Smooth muscle cell (in vitro differentiated cells): ENCODE data around the gene SNTA1. TPM values are rescaled to one million over a fixed set of nuclear protein-coding genes. Genes with fewer than 3 reads are reported as not detected.

ENCODE experiments used
- DNase-seq: peaks from one replicate; lab custom pipeline; 2025; ENCODE audit not compliant: unreplicated experiment; lab: John Stamatoyannopoulos, UW
- H2AFZ ChIP-seq: fragments of 200-600 bp; sonication (generic); 2 replicates; pipeline ENCODE4 v1.6.0; 2016; ENCODE audit warnings: antibody characterized with exemption, low read depth, mild to moderate bottlenecking
- H3F3A ChIP-seq: fragments of 200-600 bp; sonication (generic); 2 replicates; pipeline ENCODE4 v1.6.0; 2017; ENCODE audit warnings: antibody characterized with exemption, low read depth
- H3K27ac ChIP-seq: fragments of 200-600 bp; sonication (generic); 2 replicates; pipeline ENCODE4 v1.5.1; 2016; ENCODE audit warnings: low read depth, mild to moderate bottlenecking
- H3K27me3 ChIP-seq: fragments of 200-600 bp; sonication (generic); 2 replicates; pipeline ENCODE4 v1.6.1; 2016; ENCODE audit warnings: low read depth, mild to moderate bottlenecking
- H3K36me3 ChIP-seq: fragments of 200-600 bp; sonication (generic); 2 replicates; pipeline ENCODE4 v1.5.1; 2016; ENCODE audit warnings: low read depth
- H3K4me1 ChIP-seq: fragments of 200-600 bp; sonication (generic); 2 replicates; pipeline ENCODE4 v1.5.1; 2016; ENCODE audit warnings: low read depth
- H3K4me2 ChIP-seq: fragments of 200-600 bp; sonication (generic); 2 replicates; pipeline ENCODE4 v1.6.0; 2016; ENCODE audit warnings: mild to moderate bottlenecking
- H3K4me3 ChIP-seq: fragments of 200-600 bp; sonication (generic); 2 replicates; pipeline ENCODE4 v1.5.1; 2016; ENCODE audit warnings: mild to moderate bottlenecking
- H3K79me2 ChIP-seq: fragments of 200-600 bp; sonication (generic); 2 replicates; pipeline ENCODE4 v1.6.0; 2016; ENCODE audit warnings: low read depth, mild to moderate bottlenecking
- H3K9ac ChIP-seq: fragments of 200-600 bp; sonication (generic); 2 replicates; pipeline ENCODE4 v1.6.0; 2016; ENCODE audit warnings: low read depth
- H3K9me3 ChIP-seq: fragments of 200-600 bp; sonication (generic); replicated peaks from 2 replicates; pipeline ENCODE4 v1.5.1; 2016; ENCODE audit warnings: low read depth
- H4K20me1 ChIP-seq: fragments of 200-600 bp; sonication (generic); 2 replicates; pipeline ENCODE4 v1.6.0; 2016; ENCODE audit warnings: low read depth
- WGBS: methylation state at CpG from one replicate; pipeline ENCODE4 v1.1.7; 2016; ENCODE audit warnings: low lambda C conversion rate; 5-methylcytosine and 5-hydroxymethylcytosine counted together
- polyA plus RNA-seq: library from polyadenylated mRNA; unstranded; fragments of >200 nt; fragmentation: Nextera tagmentation; extraction: Ambion mirVana; gene quantifications from 2 replicates; pipeline ENCODE4 v1.2.1, GENCODE V29; 2016
- total RNA-seq: library from RNA; depleted of rRNA; stranded (reverse); fragments of >200 nt; gene quantifications from 2 replicates; pipeline ENCODE4 v1.2.3, GENCODE V29; 2014
- TF ChIP-seq, protein P1 (sequence below): fragments of 200-600 bp; sonication (generic); IDR thresholded peaks from 2 replicates; pipeline ENCODE4 v1.5.1; 2017; ENCODE audit warnings: borderline replicate concordance, mild to moderate bottlenecking, antibody characterized with exemption; ENCODE audit not compliant: insufficient read depth, poor library complexity, severe bottlenecking

SNTA1 gene
- total and polyA plus RNA-seq, 2 experiments from 2014 or later: 39.2 to 58.2 TPM

DNA sequence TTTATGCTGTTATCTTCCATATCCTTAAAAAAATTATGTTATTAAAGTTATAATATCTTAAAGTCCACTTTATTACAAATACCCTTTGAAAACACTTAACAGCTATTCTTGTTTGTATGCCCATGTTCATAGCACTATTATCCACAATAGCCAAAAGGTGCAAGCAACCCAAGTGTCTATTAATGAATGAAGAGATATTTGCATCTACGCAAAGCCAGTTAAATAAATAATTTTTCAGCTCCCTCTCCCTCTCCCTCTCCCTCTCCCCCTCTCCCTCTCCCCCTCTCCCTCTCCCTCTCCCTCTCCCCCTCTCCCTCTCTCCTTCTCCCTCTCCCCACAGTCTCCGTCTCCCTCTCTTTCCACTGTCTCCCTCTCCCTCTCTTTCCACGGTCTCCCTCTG is 55.3 kb downstream of the SNTA1 start:
- Histone ChIP-seq H3K79me2 (peaks cover 5% of the 10 kb centered on the region), H3K4me2 (no peak overlapping the region), H3K9me3 (no peaks in the 10 kb centered on the region), H3K27ac (peak overlapping the region; percentile 99), H3K9ac (peak overlapping the region; percentile 93), H3F3A (peaks cover 16% of the 10 kb centered on the region), H3K36me3 (peaks cover 7% of the 10 kb centered on the region), H2AFZ (no peak overlapping the region), H3K4me3 (no peak overlapping the region), H4K20me1 (no peaks in the 10 kb centered on the region), H3K4me1 (peaks cover 4% of the 10 kb centered on the region), H3K27me3 (no peaks in the 10 kb centered on the region)
- DNase-seq: no peak
- TF ChIP-seq, protein P1, sequence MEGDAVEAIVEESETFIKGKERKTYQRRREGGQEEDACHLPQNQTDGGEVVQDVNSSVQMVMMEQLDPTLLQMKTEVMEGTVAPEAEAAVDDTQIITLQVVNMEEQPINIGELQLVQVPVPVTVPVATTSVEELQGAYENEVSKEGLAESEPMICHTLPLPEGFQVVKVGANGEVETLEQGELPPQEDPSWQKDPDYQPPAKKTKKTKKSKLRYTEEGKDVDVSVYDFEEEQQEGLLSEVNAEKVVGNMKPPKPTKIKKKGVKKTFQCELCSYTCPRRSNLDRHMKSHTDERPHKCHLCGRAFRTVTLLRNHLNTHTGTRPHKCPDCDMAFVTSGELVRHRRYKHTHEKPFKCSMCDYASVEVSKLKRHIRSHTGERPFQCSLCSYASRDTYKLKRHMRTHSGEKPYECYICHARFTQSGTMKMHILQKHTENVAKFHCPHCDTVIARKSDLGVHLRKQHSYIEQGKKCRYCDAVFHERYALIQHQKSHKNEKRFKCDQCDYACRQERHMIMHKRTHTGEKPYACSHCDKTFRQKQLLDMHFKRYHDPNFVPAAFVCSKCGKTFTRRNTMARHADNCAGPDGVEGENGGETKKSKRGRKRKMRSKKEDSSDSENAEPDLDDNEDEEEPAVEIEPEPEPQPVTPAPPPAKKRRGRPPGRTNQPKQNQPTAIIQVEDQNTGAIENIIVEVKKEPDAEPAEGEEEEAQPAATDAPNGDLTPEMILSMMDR: no peak
- 100% methylated on average over 2 of the region's 3 CpGs for WGBS

DNA sequence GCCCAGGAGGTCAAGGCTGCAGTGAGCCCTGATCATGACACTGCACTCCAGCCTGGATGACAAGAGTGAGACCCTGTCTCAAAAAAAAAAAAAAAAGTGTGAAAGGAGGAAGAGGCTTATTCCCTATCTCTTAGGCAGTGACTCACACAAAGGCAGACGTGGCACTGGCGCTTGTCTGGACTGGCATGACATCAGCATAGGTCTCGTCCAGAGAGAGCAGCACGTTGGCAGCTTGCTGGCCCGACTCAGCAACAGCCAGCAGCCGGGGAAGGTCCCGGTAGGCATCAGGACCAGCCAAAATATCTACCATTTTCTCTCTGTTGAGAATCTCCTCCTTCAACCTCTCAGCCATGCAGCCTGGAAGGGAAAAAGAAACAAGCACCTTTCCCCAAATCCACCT is 56.4 kb downstream of the SNTA1 start:
- H3K27me3 ChIP-seq: no peaks in the 10 kb centered on the region
- H3K9me3 ChIP-seq: no peaks in the 10 kb centered on the region
- peaks cover 5% of the 10 kb centered on the region for H3K79me2 ChIP-seq
- H3K27ac ChIP-seq: peak overlapping the region; percentile 99
- WGBS: 6% methylated on average over 7 of the region's 7 CpGs
- H3K4me1 ChIP-seq: peaks cover 4% of the 10 kb centered on the region
- H3K36me3 ChIP-seq: peaks cover 4% of the 10 kb centered on the region
- H2AFZ ChIP-seq: no peak overlapping the region
- H4K20me1 ChIP-seq: no peaks in the 10 kb centered on the region
- peak; percentile 22 for DNase-seq
- no peak overlapping the region for H3K4me3 ChIP-seq
- H3K9ac ChIP-seq: peak overlapping the region; percentile 93
- peaks cover 7% of the 10 kb centered on the region for H3F3A ChIP-seq
- peak overlapping the region; percentile 59 for H3K4me2 ChIP-seq
- TF ChIP-seq, protein P1: no peak

DNA sequence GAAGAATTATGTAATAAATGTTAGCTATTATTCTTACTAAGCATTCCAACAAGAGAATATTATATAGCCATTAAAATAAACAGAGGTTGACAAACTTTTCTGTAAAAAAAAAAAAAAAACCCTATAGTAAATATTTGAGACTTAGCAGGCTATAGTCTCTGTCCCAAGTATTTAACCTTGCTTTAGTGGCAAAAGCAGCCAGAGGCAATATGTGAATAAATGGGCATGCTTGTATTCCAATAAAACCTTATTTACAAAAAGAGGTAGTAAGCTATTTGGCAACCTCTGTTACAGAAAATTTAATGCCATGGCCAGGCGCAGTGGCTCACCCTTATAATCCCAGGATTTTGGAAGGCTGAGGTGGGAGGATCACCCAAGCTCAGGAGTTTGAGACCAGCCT is 56.9 kb downstream of the SNTA1 start:
- peak overlapping the region; percentile 99 for H3K27ac ChIP-seq
- peaks cover 4% of the 10 kb centered on the region for H3K4me1 ChIP-seq
- no peaks in the 10 kb centered on the region for H3K27me3 ChIP-seq
- H3K4me3 ChIP-seq: no peak overlapping the region
- peak overlapping the region; percentile 43 for H3K4me2 ChIP-seq
- no peaks in the 10 kb centered on the region for H4K20me1 ChIP-seq
- peaks cover 8% of the 10 kb centered on the region for H3K36me3 ChIP-seq
- 63% methylated on average over 1 of the region's 1 CpG for WGBS
- H3K79me2 ChIP-seq: peaks cover 5% of the 10 kb centered on the region
- peaks cover 4% of the 10 kb centered on the region for H3F3A ChIP-seq
- TF ChIP-seq, protein P1: no peak
- H2AFZ ChIP-seq: no peak overlapping the region
- H3K9ac ChIP-seq: peak overlapping the region; percentile 85
- DNase-seq: no peak
- H3K9me3 ChIP-seq: no peaks in the 10 kb centered on the region

DNA sequence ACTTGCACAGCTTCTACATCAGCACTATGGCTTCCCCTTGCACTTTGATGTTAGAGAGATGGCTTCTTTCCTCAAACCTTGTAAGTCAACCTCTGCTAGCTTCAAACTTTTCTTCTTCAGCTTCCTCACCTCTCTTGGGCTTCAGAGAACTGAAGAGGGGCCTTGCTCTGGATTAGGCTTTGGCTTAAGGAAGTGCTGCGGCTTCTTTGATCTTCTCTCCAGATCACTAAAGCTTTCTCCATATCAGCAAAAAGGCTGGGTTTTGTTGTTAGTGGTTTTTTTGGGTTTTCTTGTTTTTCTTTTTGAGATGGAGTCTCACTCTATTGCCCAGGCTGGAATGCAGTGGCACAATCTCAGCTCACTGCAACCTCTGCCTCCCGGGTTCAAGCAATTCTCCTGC is 66.2 kb downstream of the SNTA1 start:
- H3K4me3 ChIP-seq: no peak overlapping the region
- H3K27me3 ChIP-seq: no peaks in the 10 kb centered on the region
- no peaks in the 10 kb centered on the region for H3K79me2 ChIP-seq
- TF ChIP-seq, protein P1: no peak
- no peaks in the 10 kb centered on the region for H3K9me3 ChIP-seq
- no peak overlapping the region for H3K27ac ChIP-seq
- WGBS: 85% methylated on average over 2 of the region's 2 CpGs
- H3K36me3 ChIP-seq: peaks cover 27% of the 10 kb centered on the region
- no peak for DNase-seq
- H4K20me1 ChIP-seq: no peaks in the 10 kb centered on the region
- no peak overlapping the region for H2AFZ ChIP-seq
- peaks cover 4% of the 10 kb centered on the region for H3F3A ChIP-seq
- H3K4me2 ChIP-seq: no peak overlapping the region
- no peaks in the 10 kb centered on the region for H3K4me1 ChIP-seq
- no peak overlapping the region for H3K9ac ChIP-seq
